Caki2 (cell line): ENCODE results near the gene ZNF554. TPM values are rescaled to one million over a fixed set of nuclear protein-coding genes. Genes with fewer than 3 reads are reported as not detected.

Experiments used
- total RNA-seq: library from RNA; depleted of rRNA; stranded (reverse); fragments of >200 nt; shearing (Covaris generic); gene quantifications from 2 replicates; pipeline ENCODE4 v1.2.3, GENCODE V29; 2014; ENCODE audit warnings: low replicate concordance; rRNA removed

The ZNF554 gene
- total RNA-seq, 1 experiment from 2014 or later = 3.2 TPM

Other genes with a start within 250 kb of the ZNF554 start
- 0.38 and 0.47 TPM in 2 replicates for gene GNG7, start 117.2 kb upstream of the ZNF554 start, total RNA-seq
- 0.17 and 0.23 TPM in 2 replicates for gene DIRAS1, start 98.5 kb upstream of the ZNF554 start, total RNA-seq
- 32.1 and 33.1 TPM in 2 replicates for gene SLC39A3, start 79.9 kb upstream of the ZNF554 start, total RNA-seq
- 47.2 and 62.5 TPM in 2 replicates for gene SGTA, start 36.6 kb upstream of the ZNF554 start, total RNA-seq
- gene THOP1, start 34.4 kb upstream of the ZNF554 start, total RNA-seq = 127 and 192 TPM in 2 replicates
- 3.9 and 12.4 TPM in 2 replicates for gene ZNF555, start 21.6 kb downstream of the ZNF554 start, total RNA-seq
- 0.20 TPM in 1 of 2 replicates, not detected in the other for gene ZNF556, start 47.5 kb downstream of the ZNF554 start, total RNA-seq
- 0.37 and 0.58 TPM in 2 replicates for gene ZNF57, start 81.1 kb downstream of the ZNF554 start, total RNA-seq
- 2.2 TPM in 1 of 2 replicates, not detected in the other for gene ZNF77, start 125.1 kb downstream of the ZNF554 start, total RNA-seq
- 10.5 and 21.3 TPM in 2 replicates for gene TLE6, start 157.7 kb downstream of the ZNF554 start, total RNA-seq
- 3.9 TPM in 1 of 2 replicates, not detected in the other for gene TLE2, start 209.4 kb downstream of the ZNF554 start, total RNA-seq
- gene TLE5, start 242.6 kb downstream of the ZNF554 start, total RNA-seq = 117 and 168 TPM in 2 replicates